Measurements from ENCODE around the gene MAS1L.

DNA sequence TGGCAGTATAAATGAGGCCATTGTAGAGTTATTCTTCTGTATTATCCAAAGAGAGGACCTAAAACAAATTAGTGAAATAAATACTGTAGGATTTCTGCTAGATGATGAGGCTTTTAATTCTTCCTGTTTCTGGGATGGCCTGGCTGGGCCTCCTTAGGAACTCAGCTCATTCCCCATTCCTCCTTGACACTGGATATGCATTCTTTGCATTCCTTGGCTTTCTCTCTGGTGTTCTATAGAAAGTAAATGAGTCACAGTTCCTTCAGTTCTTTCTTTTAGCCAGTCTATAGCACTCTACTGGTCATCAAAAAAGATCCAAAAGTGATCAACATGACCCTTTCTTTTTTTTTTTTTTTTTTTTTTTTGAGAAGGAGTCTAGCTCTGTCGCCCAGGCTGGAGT is 40.1 kb downstream of the MAS1L start:
- TF ChIP-seq, protein P1, sequence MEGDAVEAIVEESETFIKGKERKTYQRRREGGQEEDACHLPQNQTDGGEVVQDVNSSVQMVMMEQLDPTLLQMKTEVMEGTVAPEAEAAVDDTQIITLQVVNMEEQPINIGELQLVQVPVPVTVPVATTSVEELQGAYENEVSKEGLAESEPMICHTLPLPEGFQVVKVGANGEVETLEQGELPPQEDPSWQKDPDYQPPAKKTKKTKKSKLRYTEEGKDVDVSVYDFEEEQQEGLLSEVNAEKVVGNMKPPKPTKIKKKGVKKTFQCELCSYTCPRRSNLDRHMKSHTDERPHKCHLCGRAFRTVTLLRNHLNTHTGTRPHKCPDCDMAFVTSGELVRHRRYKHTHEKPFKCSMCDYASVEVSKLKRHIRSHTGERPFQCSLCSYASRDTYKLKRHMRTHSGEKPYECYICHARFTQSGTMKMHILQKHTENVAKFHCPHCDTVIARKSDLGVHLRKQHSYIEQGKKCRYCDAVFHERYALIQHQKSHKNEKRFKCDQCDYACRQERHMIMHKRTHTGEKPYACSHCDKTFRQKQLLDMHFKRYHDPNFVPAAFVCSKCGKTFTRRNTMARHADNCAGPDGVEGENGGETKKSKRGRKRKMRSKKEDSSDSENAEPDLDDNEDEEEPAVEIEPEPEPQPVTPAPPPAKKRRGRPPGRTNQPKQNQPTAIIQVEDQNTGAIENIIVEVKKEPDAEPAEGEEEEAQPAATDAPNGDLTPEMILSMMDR (tag by site-specific recombination; IDR thresholded peaks at IDR 0.05): no peak
- TF ChIP-seq TCF7L2 (IDR thresholded peaks at IDR 0.05; ENCODE audit: borderline replicate concordance, low read depth, low read length): no peak
- TF ChIP-seq ZNF335 (tag by site-specific recombination; conservative IDR thresholded peaks at IDR 0.05): no peak
- TF ChIP-seq ZSCAN16 (tag by site-specific recombination; IDR thresholded peaks at IDR 0.05): no peak
- TF ChIP-seq ZIC2 (tag by site-specific recombination; IDR thresholded peaks at IDR 0.05): no peak
- TF ChIP-seq, protein P2, sequence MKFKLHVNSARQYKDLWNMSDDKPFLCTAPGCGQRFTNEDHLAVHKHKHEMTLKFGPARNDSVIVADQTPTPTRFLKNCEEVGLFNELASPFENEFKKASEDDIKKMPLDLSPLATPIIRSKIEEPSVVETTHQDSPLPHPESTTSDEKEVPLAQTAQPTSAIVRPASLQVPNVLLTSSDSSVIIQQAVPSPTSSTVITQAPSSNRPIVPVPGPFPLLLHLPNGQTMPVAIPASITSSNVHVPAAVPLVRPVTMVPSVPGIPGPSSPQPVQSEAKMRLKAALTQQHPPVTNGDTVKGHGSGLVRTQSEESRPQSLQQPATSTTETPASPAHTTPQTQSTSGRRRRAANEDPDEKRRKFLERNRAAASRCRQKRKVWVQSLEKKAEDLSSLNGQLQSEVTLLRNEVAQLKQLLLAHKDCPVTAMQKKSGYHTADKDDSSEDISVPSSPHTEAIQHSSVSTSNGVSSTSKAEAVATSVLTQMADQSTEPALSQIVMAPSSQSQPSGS (tag by site-specific recombination; IDR thresholded peaks at IDR 0.05; ENCODE audit: low read depth): no peak
- TF ChIP-seq, protein P3, sequence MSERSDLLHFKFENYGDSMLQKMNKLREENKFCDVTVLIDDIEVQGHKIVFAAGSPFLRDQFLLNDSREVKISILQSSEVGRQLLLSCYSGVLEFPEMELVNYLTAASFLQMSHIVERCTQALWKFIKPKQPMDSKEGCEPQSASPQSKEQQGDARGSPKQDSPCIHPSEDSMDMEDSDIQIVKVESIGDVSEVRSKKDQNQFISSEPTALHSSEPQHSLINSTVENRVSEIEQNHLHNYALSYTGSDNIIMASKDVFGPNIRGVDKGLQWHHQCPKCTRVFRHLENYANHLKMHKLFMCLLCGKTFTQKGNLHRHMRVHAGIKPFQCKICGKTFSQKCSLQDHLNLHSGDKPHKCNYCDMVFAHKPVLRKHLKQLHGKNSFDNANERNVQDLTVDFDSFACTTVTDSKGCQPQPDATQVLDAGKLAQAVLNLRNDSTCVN (tag by site-specific recombination; optimal IDR thresholded peaks at IDR 0.05): no peak
- TF ChIP-seq YY1 (tag by site-specific recombination; IDR thresholded peaks at IDR 0.05): no peak
- TF ChIP-seq ZNF223 (tag by site-specific recombination; IDR thresholded peaks at IDR 0.05): no peak
